HG02678 (cell line): ENCODE results near the gene STRA6.

Experiments
- ATAC-seq: cut with Tn5 transposase; IDR thresholded peaks from one replicate; pipeline ENCODE4 v1.9.1; 2021; ENCODE audit warnings: mild to moderate bottlenecking, moderate library complexity; ENCODE audit not compliant: unreplicated experiment

The STRA6 gene

DNA sequence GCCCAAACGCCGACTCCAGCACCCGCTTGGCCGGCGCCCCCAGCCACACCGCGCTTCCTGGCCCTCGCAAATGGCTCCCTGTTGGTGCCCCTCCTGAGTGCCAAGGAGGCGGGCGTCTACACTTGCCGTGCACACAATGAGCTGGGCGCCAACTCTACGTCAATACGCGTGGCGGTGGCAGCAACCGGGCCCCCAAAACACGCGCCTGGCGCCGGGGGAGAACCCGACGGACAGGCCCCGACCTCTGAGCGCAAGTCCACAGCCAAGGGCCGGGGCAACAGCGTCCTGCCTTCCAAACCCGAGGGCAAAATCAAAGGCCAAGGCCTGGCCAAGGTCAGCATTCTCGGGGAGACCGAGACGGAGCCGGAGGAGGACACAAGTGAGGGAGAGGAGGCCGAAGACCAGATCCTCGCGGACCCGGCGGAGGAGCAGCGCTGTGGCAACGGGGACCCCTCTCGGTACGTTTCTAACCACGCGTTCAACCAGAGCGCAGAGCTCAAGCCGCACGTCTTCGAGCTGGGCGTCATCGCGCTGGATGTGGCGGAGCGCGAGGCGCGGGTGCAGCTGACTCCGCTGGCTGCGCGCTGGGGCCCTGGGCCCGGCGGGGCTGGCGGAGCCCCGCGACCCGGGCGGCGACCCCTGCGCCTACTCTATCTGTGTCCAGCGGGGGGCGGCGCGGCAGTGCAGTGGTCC lies 68.7 kb downstream of the STRA6 start:
- ATAC-seq: no peak

DNA sequence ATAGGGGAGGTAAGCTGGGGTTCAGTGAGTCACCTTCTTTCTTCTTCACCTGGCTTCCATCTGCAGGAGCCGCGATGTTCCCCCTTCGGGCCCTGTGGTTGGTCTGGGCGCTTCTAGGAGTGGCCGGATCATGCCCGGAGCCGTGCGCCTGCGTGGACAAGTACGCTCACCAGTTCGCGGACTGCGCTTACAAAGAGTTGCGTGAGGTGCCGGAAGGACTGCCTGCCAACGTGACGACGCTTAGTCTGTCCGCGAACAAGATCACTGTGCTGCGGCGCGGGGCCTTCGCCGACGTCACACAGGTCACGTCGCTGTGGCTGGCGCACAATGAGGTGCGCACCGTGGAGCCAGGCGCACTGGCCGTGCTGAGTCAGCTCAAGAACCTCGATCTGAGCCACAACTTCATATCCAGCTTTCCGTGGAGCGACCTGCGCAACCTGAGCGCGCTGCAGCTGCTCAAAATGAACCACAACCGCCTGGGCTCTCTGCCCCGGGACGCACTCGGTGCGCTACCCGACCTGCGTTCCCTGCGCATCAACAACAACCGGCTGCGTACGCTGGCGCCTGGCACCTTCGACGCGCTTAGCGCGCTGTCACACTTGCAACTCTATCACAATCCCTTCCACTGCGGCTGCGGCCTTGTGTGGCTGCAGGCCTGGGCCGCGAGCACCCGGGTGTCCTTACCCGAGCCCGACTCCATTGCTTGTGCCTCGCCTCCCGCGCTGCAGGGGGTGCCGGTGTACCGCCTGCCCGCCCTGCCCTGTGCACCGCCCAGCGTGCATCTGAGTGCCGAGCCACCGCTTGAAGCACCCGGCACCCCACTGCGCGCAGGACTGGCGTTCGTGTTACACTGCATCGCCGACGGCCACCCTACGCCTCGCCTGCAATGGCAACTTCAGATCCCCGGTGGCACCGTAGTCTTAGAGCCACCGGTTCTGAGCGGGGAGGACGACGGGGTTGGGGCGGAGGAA lies 69.6 kb downstream of the STRA6 start:
- no peak for ATAC-seq

DNA sequence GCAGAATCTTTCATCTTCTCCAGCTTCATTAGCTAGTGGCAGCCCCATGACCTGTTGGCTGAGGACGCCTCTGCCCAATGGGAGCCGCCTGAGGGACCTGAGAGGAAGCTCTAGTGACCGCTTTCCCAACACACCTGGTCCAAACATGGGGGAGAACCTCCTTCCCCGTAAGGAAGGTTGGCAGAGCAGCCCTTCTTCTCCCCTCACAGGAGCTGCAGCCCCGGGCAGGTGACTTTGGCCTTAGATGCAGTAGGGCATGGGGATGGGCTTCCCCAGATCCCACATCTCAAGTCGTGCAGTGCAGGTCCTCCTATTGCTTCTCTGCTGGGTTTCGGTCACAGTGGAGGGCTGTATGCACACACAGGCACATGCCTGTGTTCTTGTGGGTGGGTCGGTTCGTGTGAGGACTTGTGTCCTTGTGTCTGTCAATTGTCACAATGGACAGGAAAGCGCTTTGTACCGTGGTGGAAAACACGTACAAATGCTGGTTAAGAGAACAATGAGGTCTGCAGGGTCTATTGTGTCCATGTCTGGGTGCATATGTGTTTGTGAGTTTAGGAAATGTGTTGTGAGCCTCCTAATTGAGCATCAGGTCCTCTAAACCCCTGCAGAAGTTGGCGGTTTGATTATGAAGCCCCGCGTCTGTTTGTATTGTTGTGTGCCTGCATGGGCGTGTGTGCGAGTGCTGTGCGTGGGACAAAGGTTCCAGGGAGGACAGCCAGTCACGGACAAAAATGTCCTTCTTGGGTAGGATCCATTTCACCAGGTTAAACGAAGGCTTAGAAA lies 70.8 kb downstream of the STRA6 start:
- no peak for ATAC-seq

DNA sequence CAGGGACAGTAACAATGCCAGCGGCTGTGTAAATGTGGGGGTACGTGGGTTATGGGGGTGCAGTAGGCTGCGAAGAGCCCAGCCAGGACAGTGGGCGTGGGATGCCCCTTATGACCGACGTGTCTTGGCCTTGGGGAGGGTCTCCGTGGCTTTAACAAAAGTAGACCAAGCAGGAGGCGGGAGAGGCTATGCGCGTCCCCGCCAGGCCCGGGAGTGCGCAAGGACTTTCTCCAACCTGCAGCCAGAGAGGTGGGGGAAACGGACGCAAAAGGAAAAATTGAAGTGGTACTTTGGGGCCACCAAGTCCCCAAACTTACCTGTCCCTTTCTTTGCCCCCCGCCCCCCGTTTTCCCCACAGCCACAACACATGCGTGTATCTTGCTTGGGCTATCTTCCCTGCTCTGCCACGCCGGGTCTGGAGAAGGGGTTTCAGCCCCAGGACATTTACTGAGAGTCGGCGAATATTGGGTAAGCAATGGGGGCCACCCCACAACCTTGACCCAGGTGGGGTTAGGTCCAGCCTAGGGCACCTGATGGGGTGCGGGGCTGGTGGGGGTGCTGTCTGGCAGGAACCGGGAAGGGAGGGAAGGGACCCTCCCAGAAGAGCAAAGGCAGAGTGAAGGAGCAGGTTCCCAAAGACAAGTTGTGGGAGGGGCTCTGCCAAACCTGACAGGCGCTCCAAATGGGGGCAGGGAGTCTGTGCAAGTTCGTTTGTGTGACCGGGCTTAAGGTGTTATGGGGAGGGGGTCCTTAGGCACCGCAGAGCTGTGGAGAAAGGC lies 71.5 kb downstream of the STRA6 start:
- no peak for ATAC-seq

DNA sequence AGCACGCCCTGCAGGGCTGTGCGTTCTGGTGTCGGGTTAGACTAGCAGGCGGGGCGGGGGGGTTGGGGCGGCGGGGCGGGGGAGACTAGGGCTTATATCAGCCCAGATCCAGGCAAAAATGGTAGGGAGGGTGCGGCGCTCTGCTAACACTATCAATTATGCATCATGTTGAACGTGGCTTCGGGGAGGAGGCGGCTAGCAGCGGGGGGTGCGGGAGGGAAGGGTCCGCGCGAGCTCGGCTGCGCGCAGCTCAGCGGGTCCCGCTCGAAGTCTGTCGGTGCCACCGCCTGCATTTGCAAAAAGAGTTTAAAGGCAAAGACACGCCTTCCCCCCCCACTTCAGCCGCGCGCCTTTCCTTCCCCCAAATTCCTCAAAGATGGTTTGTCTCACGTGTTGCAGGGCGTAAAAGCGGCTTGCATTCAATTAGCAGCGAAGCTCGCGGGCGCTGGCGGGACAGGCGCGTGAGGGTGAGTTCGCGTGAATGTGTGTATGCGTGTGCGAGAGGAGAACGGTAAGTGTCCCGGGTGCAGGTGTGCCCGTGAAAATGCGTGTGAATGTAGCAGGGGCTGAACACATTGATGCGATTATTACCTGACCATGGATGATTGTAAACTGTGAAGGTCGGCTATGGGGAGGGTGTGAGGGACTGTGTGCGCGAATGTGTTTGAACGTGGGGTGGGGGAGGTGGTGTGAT lies 72.3 kb downstream of the STRA6 start, which contains the start of gene ISLR2:
Gene ISLR2 (plus strand): TSS at position 432 of the 694 bp plus-strand sequence. CDS start 2,169 bp downstream, outside the sequence.
- no peak for ATAC-seq

DNA sequence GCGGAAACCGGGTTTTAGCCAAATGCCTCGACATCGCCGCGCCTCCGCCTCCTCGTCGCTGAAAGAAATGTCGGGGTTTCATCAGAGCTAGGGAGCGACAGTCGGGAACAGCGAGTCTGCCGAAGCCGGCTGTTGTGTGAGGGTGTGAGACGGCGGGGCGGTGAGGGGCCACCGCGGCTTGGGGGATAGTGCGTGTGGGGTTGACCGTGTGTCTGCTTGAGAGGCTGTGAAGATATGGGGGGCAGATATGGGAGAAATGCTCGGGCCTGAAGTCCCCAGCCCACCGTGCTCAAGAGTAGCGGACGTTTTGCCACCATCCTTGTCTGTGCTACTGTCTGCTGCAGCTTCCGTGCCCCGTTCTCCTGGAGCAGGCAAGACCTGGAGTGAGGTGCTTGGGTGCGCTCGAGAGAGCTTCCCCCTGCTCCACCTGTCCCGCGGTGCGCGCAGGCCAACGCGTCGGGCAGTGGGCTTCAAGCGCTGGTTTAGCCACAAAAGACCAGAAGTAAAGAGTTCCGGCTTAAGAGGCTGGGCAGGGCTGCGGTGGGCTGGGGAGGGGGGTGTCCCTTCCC lies 72.9 kb downstream of the STRA6 start:
- no peak for ATAC-seq
